ENCODE data around the gene NRXN2. TPM values are rescaled to one million over a fixed set of nuclear protein-coding genes. Genes with fewer than 3 reads are reported as not detected.
A peak's percentile ranks its signal among the peaks of the same experiment; 100 is the strongest.

Gene NRXN2
- total RNA-seq, 1 donor from 2014 or later: 16.3 TPM

DNA sequence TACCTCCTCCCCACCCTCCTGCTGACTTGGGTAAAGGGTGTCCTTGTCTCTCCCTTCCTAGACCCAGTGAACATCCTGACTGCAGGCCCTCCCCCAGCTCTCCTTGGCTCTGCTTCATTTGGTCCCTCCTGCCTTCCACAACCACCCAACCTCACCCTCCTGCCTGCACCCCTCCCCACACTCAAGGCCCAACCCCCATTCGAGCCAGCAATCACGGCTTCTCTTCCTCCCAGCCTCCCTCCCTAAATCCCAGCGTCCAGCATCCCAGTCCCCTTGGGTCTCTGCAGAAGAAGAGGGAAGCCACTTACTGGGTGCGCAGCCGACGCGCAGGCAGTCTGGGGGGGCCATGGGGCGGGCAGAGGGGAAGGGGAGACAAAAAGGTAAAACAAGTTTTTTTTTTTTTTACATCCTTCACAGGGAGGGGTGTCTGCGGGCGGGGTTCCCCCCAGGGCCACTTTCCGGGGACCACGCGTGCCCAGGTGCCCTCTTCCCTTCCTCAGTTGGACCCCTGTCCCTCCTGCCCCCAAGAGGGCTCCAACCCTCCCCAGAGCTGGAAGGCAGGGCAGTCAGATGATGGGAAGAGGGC is 69.5 kb downstream of the NRXN2 start:
- no peak for DNase-seq (ENCODE audit: low read depth)

DNA sequence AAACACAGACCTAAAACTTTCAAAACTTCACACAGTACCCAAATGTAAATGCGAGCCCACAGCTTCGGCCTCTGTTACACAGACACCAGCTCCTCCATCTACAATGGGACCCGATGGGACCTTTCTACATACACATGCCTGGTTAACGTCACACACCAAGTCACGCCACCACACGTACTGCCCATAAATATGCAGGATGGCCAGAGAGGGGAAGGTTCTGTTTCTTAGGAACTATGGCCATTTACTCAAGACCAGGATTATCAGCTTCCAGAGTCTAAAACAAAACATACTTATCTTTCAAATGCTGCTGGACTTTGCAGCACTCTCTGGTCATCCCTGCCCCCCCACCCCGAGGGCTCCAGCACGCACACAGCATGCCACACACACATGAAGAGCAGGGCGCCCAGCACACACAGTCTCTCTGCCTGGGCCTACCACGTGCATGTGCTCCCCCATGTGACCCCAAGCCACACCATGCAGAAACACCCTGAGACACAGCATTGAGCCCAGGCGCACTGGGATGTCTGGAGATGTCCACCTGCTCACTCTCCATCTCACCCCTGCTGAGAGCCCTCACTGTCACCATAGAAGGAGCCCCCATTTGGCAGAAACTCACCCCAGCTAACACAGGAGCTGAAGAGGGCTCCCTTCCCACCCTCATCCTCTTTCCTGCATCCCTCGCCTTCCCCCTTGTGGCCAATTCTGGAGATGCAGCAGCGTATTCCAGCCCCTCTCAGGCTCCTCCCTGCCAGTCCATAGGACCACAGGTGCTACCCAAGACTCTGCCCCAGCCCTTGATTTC is 70.2 kb downstream of the NRXN2 start:
- peak; percentile 81 for DNase-seq (ENCODE audit: low read depth)

DNA sequence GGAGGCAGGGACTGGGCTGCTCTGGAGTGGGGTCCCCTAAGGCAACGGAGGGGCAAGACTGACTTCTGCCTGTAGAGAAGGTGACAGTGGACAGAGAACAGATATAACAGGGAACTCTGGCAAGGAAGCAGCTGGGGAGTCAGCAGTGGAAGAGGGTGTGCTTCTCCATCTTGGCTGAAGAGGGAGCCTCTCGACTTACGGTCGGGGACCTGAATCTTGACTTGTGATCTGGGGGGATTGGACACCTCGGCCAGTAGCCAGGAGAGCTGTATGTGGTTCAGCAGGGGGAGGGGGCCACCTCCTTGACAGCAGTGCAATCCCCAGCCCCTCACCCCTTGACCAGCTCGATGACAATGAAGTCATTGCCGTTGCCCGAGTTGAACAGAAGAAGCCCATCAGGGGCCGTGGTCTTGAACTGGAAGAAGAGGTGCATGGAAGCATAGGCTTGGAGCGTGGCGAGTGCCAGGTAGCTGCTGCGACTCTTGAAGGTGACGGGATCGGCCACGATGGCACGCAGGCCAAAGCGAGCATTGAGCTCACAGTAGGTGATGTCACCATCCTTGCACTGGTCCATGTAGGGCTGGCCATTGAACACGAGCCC is 72.0 kb downstream of the NRXN2 start:
- peak; percentile 37 for DNase-seq (ENCODE audit: low read depth)

DNA sequence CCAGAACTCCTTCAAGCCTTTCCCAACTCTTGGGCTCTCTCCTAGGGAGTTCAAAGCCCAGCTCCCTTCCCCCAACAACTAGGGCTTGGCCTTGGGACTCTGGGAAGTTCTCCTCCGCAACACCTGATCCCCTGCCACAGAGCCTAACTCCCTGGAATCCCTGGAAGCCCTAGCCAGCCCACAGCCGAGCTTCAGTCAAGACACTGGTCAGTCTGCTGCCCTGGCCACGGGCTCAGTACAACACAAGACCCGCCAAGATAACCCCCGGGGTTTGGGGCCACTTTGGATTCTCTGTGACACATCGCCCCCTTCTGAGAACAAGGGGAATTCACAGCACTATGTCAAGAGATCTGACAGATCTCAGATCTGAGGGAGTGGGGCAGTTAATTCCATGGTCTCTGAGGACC is 73.7 kb downstream of the NRXN2 start:
- DNase-seq (ENCODE audit: low read depth): peak; percentile 62

DNA sequence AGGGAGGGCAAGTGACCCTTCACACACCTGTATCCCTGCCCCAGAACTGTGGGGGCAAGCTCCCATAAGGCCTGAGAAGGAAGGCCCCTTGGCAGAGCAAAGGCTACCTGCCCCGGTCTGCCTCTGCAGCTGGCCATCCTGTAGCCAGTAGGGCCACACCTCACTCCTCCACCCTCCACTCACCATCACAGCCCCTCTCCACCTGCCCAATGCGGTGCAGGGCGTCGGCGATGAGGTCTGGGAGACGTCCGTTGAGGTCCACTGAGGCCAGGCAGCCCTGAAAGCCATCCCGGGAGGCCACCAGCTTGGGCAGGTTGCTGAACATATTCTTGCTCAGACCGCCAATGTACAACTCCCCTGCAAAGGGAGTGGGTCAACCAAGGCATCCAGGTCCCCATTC is 74.4 kb downstream of the NRXN2 start:
- no peak for DNase-seq (ENCODE audit: low read depth)

DNA sequence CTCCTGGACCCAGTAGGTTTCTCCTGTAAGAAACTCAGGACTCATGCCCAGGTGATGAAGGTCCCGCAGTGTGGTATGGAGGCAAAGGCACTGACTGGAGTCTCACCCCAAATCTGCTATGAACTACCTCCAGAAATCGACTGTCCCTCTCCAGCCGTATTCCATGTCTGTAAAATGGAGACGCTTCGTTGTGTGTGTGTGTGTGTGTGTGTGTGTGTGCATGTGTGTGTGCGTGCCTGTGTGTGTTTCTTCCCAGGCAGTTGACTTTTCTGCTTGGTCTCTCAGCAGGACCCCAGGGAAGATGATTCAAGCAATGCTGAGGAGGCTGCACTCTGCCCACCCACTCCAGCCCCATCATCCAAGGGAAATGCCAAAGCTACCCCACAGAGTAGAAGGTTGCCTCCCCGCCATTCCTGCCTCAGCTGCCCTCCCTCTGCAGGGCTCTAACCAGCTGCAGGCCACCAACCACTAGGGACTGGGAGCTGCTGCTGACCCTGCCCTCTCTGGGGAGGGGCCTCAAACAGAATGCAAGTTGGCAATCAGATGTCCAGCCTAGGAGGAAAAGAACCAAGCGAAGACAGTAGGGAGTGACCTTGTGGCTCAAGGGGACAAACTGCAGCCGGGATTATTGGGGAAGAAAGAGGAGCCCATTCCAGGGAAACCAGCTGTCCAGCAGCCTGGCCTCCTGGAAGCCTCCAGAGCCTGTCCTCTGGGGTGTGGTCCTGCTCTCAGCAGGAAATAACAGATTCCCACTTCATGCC is 75.8 kb downstream of the NRXN2 start:
- peak; percentile 57 for DNase-seq (ENCODE audit: low read depth)

DNA sequence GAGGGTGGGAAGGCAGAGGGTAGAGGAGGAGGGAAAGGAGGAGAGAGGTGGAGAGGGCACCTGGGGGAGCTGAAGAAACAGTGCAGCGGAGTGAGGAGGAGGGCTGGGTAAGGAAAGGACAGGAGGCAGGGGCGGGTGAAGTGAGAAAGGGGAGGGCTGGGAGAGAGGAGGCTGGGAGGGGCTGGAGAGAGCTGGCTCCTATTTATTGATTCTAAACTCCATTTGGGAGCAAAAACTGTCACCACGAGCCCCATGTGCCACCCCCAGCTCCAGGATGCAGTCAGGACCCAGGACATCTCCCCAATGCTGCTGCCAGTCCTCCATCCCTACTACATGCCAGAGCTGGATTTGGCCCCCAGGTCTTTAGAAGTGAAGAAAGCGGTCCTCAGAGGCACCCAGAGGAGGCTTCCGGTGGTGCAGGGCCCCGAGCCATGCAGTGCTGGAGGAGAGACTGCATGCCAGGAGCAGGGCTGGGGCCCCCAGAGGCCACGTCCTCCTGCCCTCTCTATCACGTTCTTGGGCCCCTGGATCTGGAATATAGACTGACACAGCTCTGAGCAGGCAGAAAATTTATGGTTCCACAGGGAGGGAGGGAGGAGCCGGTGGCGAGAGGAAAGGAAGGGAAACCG is 78.2 kb downstream of the NRXN2 start:
- DNase-seq (ENCODE audit: low read depth): no peak

DNA sequence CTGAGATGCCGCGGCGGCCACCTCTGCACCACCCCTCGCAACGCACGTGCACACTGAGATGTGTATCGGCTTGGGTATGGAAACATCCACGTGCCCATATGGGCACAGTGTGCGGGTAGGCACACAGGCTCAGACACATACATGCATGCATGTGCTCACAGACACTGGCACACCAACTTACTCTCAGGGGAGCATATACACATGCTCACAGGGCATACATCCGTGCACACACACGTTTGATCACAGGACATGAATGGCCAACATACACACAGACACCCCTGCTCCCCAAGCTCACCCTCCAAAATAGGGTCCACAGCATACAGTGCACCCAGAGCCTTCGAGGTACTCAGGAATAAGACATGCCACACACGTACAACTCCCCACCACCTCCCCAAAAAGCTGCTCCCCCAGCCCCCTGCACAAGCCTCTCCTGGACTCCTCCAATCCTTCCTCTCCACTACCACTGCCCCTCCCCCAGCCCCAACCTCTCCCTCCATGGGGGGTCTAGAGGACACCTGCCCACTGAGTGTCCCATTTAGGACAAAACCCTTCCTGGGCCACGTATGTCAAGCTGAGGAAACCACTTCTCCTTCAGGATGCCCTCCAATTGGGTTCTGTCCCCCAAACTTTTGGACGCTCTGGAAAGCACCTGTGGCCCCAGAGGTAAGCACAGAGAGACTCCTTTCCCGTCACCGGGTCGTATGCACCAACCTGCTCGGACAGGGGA is 78.9 kb downstream of the NRXN2 start:
- DNase-seq (ENCODE audit: low read depth): no peak

DNA sequence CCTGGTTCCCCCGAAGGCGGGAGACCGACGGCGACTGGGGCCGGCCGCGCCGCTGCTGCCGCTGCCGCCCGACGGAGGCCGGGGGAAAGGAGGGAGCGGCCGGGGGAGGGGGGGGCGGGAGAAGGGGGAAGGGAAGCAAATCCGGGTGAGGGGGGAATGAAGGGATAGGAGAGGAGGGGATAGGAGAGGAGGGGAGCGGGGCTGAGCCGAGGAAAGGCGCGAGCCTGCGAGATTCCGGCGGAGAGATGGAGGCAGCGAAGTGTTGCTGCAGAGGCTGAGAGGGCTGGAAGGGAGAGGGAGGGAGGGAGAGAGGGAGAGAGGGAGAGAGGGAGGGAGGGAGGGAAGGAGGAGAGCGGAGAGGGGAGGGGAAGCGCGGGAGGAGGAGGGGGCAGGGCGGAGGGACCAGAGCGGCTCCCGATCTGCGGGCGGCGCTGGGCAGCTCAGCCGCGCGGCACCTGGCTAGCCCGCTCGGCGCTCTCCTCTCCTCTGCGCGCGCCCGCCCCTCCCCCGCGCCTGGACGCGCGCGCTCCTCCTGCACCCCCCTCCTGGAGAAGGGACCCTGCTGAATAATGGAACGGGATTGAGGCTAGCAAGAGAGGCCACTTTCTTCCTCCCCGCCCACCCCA is 79.6 kb downstream of the NRXN2 start:
- DNase-seq (ENCODE audit: low read depth): no peak

DNA sequence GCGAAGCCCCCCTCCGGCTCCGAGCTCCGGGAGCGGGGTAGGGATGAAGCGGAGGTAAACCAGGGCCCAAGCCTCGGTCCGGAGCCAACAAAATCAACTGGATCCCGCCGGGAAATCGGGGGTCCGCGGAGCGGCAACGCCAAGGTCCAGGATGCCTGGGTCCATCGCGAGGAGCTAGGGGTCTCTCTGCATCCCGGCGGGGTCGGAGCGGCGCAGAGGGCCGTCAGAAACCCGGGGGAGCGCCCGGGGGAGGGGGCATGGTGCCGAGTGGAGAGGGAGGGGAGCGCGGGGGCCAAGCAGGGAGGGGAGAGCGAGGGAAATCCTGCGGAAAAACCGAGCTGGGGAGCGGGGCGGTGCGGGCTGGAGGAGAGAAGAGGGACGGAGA is 80.1 kb downstream of the NRXN2 start:
- DNase-seq (ENCODE audit: low read depth): no peak

DNA sequence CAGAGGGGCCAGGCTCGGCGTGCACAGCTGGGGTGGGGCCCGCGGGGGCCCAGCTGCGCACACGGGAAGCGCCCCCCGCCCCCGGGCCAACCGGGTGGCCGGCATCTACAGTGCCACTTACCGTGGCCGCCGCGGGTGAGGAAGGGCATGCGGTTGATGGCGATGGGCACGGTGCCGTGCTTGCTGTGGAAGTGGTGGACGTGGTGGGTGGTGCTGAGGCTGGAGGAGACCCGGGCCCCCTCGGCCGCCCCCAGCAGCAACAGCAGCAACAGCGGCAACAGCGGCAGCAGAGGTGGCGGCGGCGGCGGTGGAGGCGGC is 80.6 kb downstream of the NRXN2 start:
- no peak for DNase-seq (ENCODE audit: low read depth)

DNA sequence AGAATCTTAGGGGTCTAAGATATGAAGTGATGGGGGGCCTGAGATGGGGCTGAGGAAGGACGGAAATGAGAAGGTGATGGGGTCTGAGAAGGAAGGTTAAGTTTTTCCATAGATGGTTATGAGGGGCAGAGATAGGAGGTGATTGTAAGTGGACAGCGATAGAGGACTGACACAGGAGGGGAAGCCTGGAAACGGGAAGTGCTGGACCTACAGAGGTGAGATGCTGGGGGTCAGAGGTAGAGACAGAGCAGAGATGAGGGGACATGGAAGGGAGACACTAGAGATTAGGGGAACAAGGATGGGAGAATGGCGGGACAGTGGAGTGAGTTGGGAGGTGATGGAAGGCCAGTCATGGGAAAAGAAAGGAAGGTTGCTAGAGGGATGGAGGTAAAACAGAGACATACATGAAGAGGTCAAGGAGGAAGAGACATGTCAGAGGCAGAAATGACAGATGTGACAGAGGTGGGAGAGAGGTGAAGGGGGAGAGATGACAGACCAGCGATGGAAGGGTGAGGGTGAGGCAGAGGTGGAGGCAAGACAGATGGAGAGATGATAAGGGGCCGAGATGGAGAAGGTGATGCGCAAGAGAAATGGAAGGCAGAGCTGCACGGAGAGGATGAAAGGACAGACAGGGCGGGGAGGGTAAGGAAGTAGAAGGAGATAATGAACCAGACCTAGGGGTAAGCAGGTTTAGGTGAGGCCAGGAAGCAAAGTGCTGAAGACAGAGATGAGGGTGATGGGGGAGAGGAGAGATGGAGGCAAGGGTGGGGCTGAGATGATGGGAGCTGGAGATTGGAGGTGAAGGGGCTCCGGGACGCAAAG is 81.2 kb downstream of the NRXN2 start:
- DNase-seq (ENCODE audit: low read depth): no peak

DNA sequence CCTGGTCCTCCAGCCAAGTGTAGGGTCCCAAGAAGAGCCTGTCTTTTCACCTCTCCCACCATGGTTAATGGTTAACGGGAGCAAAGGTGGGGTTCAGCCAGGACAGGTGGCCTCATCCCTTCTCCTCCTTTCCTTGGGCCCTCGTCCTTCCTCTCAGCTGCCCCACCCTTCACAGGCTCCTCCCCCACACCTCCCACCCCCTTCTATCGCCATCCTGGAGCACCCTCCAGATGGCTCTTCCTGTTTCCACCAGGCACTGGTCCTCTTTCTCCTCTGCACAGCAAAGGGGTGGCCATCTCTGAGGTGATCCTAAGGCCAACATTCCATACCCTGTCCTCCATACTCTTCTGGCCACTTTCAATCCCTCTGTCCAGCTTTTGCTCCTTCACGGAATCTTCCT is 83.1 kb downstream of the NRXN2 start:
- no peak for DNase-seq (ENCODE audit: low read depth)

DNA sequence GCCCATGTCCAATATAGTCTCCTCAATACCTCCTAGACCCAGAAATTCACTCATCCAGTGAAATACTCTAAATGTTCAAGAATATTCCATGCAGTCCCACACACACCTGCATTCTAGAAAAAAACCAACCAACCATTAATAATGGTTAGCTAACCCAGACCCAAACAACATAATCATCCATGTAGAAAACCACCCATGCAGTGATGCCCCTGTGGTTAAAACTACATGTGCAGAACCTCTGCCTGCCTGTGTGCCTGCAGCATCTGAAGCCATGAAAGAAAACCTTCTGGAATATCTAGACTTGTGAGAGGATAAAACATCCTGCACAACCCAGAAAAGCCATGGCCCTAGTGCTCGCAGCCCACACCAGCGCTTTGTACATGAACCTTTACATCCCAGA is 84.2 kb downstream of the NRXN2 start:
- no peak for DNase-seq (ENCODE audit: low read depth)

DNA sequence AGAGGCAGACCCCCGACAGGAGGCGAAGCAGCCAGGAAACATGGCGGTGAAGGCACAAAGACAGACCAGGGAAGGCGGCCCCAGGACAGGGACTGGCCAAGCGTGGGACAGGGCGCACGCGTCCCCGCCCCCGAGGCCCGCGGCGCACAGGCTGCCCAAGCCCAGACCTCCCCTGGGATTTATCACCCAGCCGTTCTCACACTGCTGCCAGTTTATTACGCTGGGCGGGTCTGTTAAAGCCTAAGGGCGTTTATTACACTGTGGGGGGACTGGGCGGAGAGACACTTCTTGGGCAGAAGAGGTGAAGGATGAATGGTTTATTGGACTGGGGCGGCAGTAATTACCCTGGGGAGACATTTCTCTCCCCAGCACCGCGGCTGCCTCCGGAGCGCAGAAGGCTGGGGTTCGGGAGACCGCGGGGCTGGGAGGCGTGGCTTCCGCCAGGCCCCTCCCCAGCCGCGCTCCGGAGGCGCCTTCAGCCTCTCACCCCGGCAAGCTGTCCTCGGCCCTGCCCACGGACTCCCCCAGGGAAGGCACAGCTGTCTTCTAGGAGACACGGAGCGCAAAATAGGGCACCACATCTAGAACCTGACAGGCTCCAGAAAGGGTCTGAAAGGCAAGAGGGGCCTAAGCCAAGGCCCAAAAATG is 84.9 kb downstream of the NRXN2 start:
- DNase-seq (ENCODE audit: low read depth): no peak

DNA sequence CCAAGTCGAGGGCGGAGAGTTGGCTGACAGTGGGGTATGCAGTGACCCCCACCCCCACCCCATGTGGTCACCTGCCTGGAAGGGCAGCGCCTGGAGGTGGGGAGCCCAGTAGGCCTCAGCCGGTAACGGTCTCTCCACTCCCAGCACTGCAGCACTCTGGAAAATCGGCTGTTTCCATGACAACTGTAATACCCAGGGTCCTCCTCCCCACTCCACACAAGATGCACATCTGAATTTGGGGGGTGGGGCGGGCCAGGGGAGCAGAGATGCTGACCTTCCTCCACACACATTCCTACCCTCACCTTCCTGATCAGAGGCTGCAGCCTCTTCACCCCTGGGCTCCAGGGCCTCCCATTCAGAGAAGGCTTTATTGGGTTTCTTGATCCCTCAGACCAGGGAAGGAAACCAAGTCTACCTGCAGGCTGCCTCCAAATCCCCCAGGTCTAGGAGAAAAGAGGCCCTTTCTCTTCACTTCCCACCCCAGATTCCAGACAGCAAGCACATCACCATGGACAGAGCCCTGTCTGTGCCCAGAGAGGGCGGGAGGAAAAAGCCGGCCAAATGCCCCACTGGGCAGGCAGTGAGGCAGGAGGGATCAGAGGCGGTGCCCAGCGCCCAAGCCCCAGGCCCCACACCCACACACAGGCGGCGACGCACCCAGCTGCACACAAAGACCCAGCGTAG is 85.5 kb downstream of the NRXN2 start:
- no peak for DNase-seq (ENCODE audit: low read depth)

DNA sequence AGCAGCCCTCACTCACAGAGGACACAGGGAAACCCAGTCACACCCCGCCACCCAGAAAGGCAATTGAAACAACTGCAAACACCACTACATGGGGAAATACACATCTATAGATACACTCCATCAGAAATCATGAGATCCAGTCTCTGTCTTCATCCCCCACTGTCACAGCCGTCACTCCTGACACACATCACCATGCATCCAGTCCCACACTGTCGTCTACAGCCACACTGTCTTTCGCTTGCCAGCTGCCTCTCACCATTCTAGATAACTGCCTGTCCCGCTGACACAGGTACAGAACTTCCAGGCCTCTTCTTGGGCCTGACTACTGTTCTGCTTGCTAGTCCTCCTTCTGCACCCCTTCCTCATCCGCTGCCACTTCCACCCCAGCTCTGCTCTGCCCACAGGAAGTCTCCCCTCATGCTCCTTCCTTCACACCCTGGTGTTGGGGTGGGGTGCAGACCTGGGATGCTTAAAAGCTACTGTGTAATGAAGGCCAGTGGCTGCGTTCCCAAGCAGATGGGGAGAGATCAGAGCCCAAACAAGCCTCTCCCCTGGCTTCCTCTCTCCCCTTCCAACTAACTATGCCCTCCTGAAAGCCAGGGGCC is 89.3 kb downstream of the NRXN2 start:
- no peak for DNase-seq (ENCODE audit: low read depth)

DNA sequence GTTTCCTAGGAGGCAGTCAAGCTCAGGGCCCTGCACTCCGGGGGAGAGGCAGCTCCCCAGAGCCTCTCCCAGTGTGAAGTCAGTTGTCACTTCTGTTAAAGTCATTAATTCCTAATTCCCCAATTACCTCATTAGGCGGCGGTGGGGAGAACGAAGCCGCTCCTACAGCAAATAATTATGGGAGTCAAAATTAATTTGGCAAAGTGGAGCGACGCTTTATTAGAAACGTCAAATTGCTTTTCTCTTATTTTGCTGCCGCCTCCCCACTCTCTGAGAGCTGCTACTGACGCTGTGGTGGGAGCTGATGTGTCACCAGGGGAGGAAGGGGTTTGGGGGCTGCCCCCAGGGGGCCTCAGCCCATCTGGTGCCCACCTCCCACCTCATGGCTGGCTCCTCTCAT is 90.3 kb downstream of the NRXN2 start:
- no peak for DNase-seq (ENCODE audit: low read depth)

Measured in myocyte (in vitro differentiated cells).